GM12892 (cell line): ENCODE data around the gene PRSS56.

Source experiments
- POLR2A ChIP-seq: IDR thresholded peaks from 2 replicates; pipeline ENCODE4 v1.6.1; 2011; ENCODE audit warnings: low read depth, low read length, control low read depth
- POLR2AphosphoS5 ChIP-seq: IDR thresholded peaks from 2 replicates; pipeline ENCODE4 v1.6.1; 2011; ENCODE audit warnings: low read depth, low read length, control low read depth
- TAF1 ChIP-seq: IDR thresholded peaks from 2 replicates; pipeline ENCODE4 v1.6.1; 2011; ENCODE audit warnings: low read depth, mild to moderate bottlenecking, control low read depth, low read length, borderline replicate concordance

- TF ChIP-seq POLR2AphosphoS5 (no peak), POLR2A (no peak), TAF1 (no peak)
These were observed 14.9 kb downstream of the PRSS56 start for GRCh38 chr2:232534940-232535651.
